Measurements from ENCODE around the gene ALDH1B1. TPM values are rescaled to one million over a fixed set of nuclear protein-coding genes. Genes with fewer than 3 reads are reported as not detected.

Gene ALDH1B1
- total RNA-seq, 2 donors from 2014 or later, result 47.7 to 59.9 TPM

DNA sequence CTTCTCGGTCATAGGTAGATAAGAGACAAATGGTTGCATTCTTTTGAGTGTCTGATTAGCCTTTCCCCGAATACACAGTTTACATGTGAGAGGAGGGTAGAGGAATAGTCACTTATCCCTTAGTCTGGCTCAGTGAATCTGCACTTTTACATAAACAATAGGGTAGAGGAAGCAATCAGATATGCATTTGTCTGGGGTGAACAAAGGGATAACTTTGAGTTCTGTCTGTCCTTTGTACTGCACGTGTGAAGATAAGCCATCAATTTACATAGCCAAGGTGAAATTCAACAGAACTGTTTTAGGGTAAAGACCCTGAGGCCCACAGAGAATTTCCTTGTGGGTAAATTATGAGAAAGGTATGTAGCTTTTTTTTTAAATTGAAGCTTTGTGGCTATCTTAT, 41.9 kb downstream of the ALDH1B1 start:
- H3K4me1 Mint-ChIP-seq, result peaks cover 26% of the 10 kb centered on the region
- peaks cover 3% of the 10 kb centered on the region for H3K9me3 Mint-ChIP-seq
- no peaks in the 10 kb centered on the region for H3K36me3 ChIP-seq (ENCODE audit: control insufficient read depth, insufficient read depth, low read length)
- H3K27ac Mint-ChIP-seq, result peak overlapping the region; percentile 89
- H3K4me3 ChIP-seq (ENCODE audit: low read length), result peak overlapping the region; percentile 45
- peaks cover 11% of the 10 kb centered on the region for H3K9me3 ChIP-seq (ENCODE audit: control insufficient read depth, low read length)
- H3K27me3 Mint-ChIP-seq (ENCODE audit: insufficient read depth), result peaks cover 2% of the 10 kb centered on the region
- H3K4me3 Mint-ChIP-seq, result no peak overlapping the region
- H3K36me3 Mint-ChIP-seq (ENCODE audit: low read depth), result no peaks in the 10 kb centered on the region
- no peak for DNase-seq
- TF ChIP-seq, protein P1, sequence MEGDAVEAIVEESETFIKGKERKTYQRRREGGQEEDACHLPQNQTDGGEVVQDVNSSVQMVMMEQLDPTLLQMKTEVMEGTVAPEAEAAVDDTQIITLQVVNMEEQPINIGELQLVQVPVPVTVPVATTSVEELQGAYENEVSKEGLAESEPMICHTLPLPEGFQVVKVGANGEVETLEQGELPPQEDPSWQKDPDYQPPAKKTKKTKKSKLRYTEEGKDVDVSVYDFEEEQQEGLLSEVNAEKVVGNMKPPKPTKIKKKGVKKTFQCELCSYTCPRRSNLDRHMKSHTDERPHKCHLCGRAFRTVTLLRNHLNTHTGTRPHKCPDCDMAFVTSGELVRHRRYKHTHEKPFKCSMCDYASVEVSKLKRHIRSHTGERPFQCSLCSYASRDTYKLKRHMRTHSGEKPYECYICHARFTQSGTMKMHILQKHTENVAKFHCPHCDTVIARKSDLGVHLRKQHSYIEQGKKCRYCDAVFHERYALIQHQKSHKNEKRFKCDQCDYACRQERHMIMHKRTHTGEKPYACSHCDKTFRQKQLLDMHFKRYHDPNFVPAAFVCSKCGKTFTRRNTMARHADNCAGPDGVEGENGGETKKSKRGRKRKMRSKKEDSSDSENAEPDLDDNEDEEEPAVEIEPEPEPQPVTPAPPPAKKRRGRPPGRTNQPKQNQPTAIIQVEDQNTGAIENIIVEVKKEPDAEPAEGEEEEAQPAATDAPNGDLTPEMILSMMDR (conservative IDR thresholded peaks at IDR 0.05), result no peak
- no peaks in the 10 kb centered on the region for H3K27me3 ChIP-seq (ENCODE audit: control insufficient read depth, insufficient read depth, low read length, poor library complexity, severe bottlenecking)
- H3K27ac ChIP-seq (ENCODE audit: low read depth, low read length), result no peak overlapping the region
- 46 to 49% methylated on average over 3 of the region's 3 CpGs for WGBS, 2 experiments (ENCODE audit: insufficient coverage in 1 of 2, insufficient read length in 1 of 2)
- H3K4me1 ChIP-seq (ENCODE audit: control insufficient read depth, insufficient read depth, low read length), result peaks cover 14% of the 10 kb centered on the region
- H3K9ac ChIP-seq (ENCODE audit: extremely low read depth, low read length, poor library complexity, severe bottlenecking), result peak overlapping the region; percentile 44

GRCh38 chr9:38434853-38435252, 42.4 kb downstream of the ALDH1B1 start:
- peak overlapping the region; percentile 45 for H3K4me3 ChIP-seq (ENCODE audit: low read length)
- TF ChIP-seq, protein P1 (conservative IDR thresholded peaks at IDR 0.05), result no peak
- no peaks in the 10 kb centered on the region for H3K36me3 ChIP-seq (ENCODE audit: control insufficient read depth, insufficient read depth, low read length)
- Mint-ChIP-seq H3K4me3 (no peak overlapping the region), H3K27me3 (ENCODE audit: insufficient read depth) (peaks cover 2% of the 10 kb centered on the region), H3K4me1 (peaks cover 26% of the 10 kb centered on the region), H3K9me3 (peaks cover 3% of the 10 kb centered on the region), H3K27ac (peak overlapping the region; percentile 89), H3K36me3 (ENCODE audit: low read depth) (no peaks in the 10 kb centered on the region)
- no peak overlapping the region for H3K27ac ChIP-seq (ENCODE audit: low read depth, low read length)
- DNase-seq, result no peak
- H3K4me1 ChIP-seq (ENCODE audit: control insufficient read depth, insufficient read depth, low read length), result peaks cover 14% of the 10 kb centered on the region
- WGBS, 2 experiments (ENCODE audit: insufficient coverage in 1 of 2, insufficient read length in 1 of 2), result 95% methylated on average over 3 of the region's 3 CpGs; no CpG with 5 or more reads in 1 of the 2 experiments
- peak overlapping the region; percentile 44 for H3K9ac ChIP-seq (ENCODE audit: extremely low read depth, low read length, poor library complexity, severe bottlenecking)
- no peaks in the 10 kb centered on the region for H3K27me3 ChIP-seq (ENCODE audit: control insufficient read depth, insufficient read depth, low read length, poor library complexity, severe bottlenecking)
- peaks cover 11% of the 10 kb centered on the region for H3K9me3 ChIP-seq (ENCODE audit: control insufficient read depth, low read length)

DNA sequence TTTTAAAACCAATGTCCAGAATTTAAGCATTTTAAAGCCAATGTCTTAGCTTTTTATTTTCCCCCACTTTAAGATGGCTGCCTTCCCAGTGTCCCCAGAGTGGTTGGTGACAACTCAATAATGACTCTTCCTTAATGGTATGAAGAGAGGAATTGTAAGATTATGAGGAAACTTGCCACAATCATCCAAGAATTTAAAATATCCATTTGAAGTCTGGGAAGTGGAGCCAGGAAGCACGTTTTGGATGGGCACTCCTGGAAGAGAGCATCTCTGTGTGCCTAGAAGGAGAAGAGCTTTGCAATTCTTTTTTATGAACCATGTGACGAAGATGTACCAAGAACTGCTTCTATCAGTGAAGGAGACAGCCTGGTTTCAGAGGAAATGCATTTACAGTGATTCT, 43.0 kb downstream of the ALDH1B1 start:
- H3K4me3 ChIP-seq (ENCODE audit: low read length), result peak overlapping the region; percentile 45
- no peaks in the 10 kb centered on the region for H3K36me3 Mint-ChIP-seq (ENCODE audit: low read depth)
- H3K27me3 Mint-ChIP-seq (ENCODE audit: insufficient read depth), result no peaks in the 10 kb centered on the region
- no peak overlapping the region for H3K9ac ChIP-seq (ENCODE audit: extremely low read depth, low read length, poor library complexity, severe bottlenecking)
- 90 to 100% methylated on average over 2 of the region's 2 CpGs for WGBS, 2 experiments (ENCODE audit: insufficient coverage in 1 of 2, insufficient read length in 1 of 2)
- H3K27ac Mint-ChIP-seq, result no peak overlapping the region
- H3K9me3 Mint-ChIP-seq, result peaks cover 3% of the 10 kb centered on the region
- no peak overlapping the region for H3K27ac ChIP-seq (ENCODE audit: low read depth, low read length)
- peaks cover 26% of the 10 kb centered on the region for H3K4me1 Mint-ChIP-seq
- H3K9me3 ChIP-seq (ENCODE audit: control insufficient read depth, low read length), result peaks cover 11% of the 10 kb centered on the region
- H3K4me1 ChIP-seq (ENCODE audit: control insufficient read depth, insufficient read depth, low read length), result peaks cover 14% of the 10 kb centered on the region
- no peaks in the 10 kb centered on the region for H3K27me3 ChIP-seq (ENCODE audit: control insufficient read depth, insufficient read depth, low read length, poor library complexity, severe bottlenecking)
- H3K4me3 Mint-ChIP-seq, result no peak overlapping the region
- TF ChIP-seq, protein P1 (conservative IDR thresholded peaks at IDR 0.05), result no peak
- no peak for DNase-seq
- H3K36me3 ChIP-seq (ENCODE audit: control insufficient read depth, insufficient read depth, low read length), result no peaks in the 10 kb centered on the region
